ENCODE data around the gene SLC25A45.
A peak's percentile ranks its signal among the peaks of the same experiment; 100 is the strongest.

SLC25A45 gene

GRCh38 chr11:65329478-65329877 lies 53.0 kb downstream of the SLC25A45 start:
- no peak for TF ChIP-seq EZH2phosphoT487 (IDR thresholded peaks at IDR 0.05; ENCODE audit: borderline replicate concordance)
- no peak for TF ChIP-seq CTCF (conservative IDR thresholded peaks at IDR 0.05; ENCODE audit: low read length)
- Histone ChIP-seq H3K9me2 (replicated peaks; ENCODE audit: low read depth, low read length) (no peaks in the 10 kb centered on the region), H3K9ac (ENCODE audit: low read depth, low read length, poor library complexity, severe bottlenecking) (no peak overlapping the region), H3K9me3 (ENCODE audit: insufficient read depth, low read depth, low read length) (no peaks in the 10 kb centered on the region), H3K4me2 (ENCODE audit: low read depth, low read length, poor library complexity, severe bottlenecking) (no peak overlapping the region), H4K20me1 (ENCODE audit: insufficient read depth, low read length, poor library complexity, severe bottlenecking) (peaks cover 4% of the 10 kb centered on the region), H3F3A (ENCODE audit: low read depth) (no peaks in the 10 kb centered on the region), H3K4me3 (ENCODE audit: low read length, poor library complexity, severe bottlenecking) (no peak overlapping the region), H3K36me3 (ENCODE audit: insufficient read depth, low read length) (no peaks in the 10 kb centered on the region), H3K4me1 (ENCODE audit: insufficient read depth, low read length, poor library complexity, severe bottlenecking) (peaks cover 3% of the 10 kb centered on the region), H2AFZ (ENCODE audit: low read length) (peak overlapping the region; percentile 65; the same call in 1 of the 2 replicates), H3K79me2 (ENCODE audit: insufficient read depth, low read length) (peaks cover 8% of the 10 kb centered on the region), H3K27me3 (ENCODE audit: insufficient read depth, low read length, poor library complexity, severe bottlenecking) (no peaks in the 10 kb centered on the region)

- no peak overlapping the region for H3K9ac ChIP-seq (ENCODE audit: low read depth, low read length, poor library complexity, severe bottlenecking)
- H3K27me3 ChIP-seq (ENCODE audit: insufficient read depth, low read length, poor library complexity, severe bottlenecking), result no peaks in the 10 kb centered on the region
- no peaks in the 10 kb centered on the region for H4K20me1 ChIP-seq (ENCODE audit: insufficient read depth, low read length, poor library complexity, severe bottlenecking)
- H3K4me2 ChIP-seq (ENCODE audit: low read depth, low read length, poor library complexity, severe bottlenecking), result no peak overlapping the region
- no peaks in the 10 kb centered on the region for H3K36me3 ChIP-seq (ENCODE audit: insufficient read depth, low read length)
- no peaks in the 10 kb centered on the region for H3F3A ChIP-seq (ENCODE audit: low read depth)
- TF ChIP-seq EZH2phosphoT487 (IDR thresholded peaks at IDR 0.05; ENCODE audit: borderline replicate concordance) (no peak), CTCF (conservative IDR thresholded peaks at IDR 0.05; ENCODE audit: low read length) (no peak)
- no peak overlapping the region for H3K4me3 ChIP-seq (ENCODE audit: low read length, poor library complexity, severe bottlenecking)
- H2AFZ ChIP-seq (ENCODE audit: low read length), result no peak overlapping the region
- no peaks in the 10 kb centered on the region for H3K9me3 ChIP-seq (ENCODE audit: insufficient read depth, low read depth, low read length)
- no peaks in the 10 kb centered on the region for H3K4me1 ChIP-seq (ENCODE audit: insufficient read depth, low read length, poor library complexity, severe bottlenecking)
- no peaks in the 10 kb centered on the region for H3K9me2 ChIP-seq (replicated peaks; ENCODE audit: low read depth, low read length)
- no peaks in the 10 kb centered on the region for H3K79me2 ChIP-seq (ENCODE audit: insufficient read depth, low read length)
Measured at GRCh38 chr11:65327021-65327420, 55.4 kb downstream of the SLC25A45 start.

- H3F3A ChIP-seq (ENCODE audit: low read depth), result no peaks in the 10 kb centered on the region
- no peaks in the 10 kb centered on the region for H3K9me3 ChIP-seq (ENCODE audit: insufficient read depth, low read depth, low read length)
- TF ChIP-seq CTCF (conservative IDR thresholded peaks at IDR 0.05; ENCODE audit: low read length) (no peak), EZH2phosphoT487 (IDR thresholded peaks at IDR 0.05; ENCODE audit: borderline replicate concordance) (no peak)
- H3K4me2 ChIP-seq (ENCODE audit: low read depth, low read length, poor library complexity, severe bottlenecking), result no peak overlapping the region
- H4K20me1 ChIP-seq (ENCODE audit: insufficient read depth, low read length, poor library complexity, severe bottlenecking), result no peaks in the 10 kb centered on the region
- H3K27me3 ChIP-seq (ENCODE audit: insufficient read depth, low read length, poor library complexity, severe bottlenecking), result no peaks in the 10 kb centered on the region
- H3K79me2 ChIP-seq (ENCODE audit: insufficient read depth, low read length), result no peaks in the 10 kb centered on the region
- no peaks in the 10 kb centered on the region for H3K4me1 ChIP-seq (ENCODE audit: insufficient read depth, low read length, poor library complexity, severe bottlenecking)
- H3K9me2 ChIP-seq (replicated peaks; ENCODE audit: low read depth, low read length), result no peaks in the 10 kb centered on the region
- no peak overlapping the region for H3K9ac ChIP-seq (ENCODE audit: low read depth, low read length, poor library complexity, severe bottlenecking)
- no peak overlapping the region for H3K4me3 ChIP-seq (ENCODE audit: low read length, poor library complexity, severe bottlenecking)
- H2AFZ ChIP-seq (ENCODE audit: low read length), result no peak overlapping the region
- no peaks in the 10 kb centered on the region for H3K36me3 ChIP-seq (ENCODE audit: insufficient read depth, low read length)
Measured at GRCh38 chr11:65325435-65325834, 57.0 kb downstream of the SLC25A45 start.
